Neural progenitor cell (in vitro differentiated cells): ENCODE measurements around the gene ROBO2. TPM values are rescaled to one million over a fixed set of nuclear protein-coding genes. Genes with fewer than 3 reads are reported as not detected.
A peak's percentile ranks its signal among the peaks of the same experiment; 100 is the strongest.

ENCODE experiments used
- DNase-seq: peaks from one replicate; pipeline ENCODE4 v3.0.0-alpha.2; 2016; ENCODE audit warnings: low spot score
- H2AFZ ChIP-seq: fragments of 200-600 bp; sonication (generic); replicated peaks from 2 replicates; pipeline ENCODE4 v1.6.1; 2016; ENCODE audit warnings: antibody characterized with exemption
- H3F3A ChIP-seq: fragments of 200-600 bp; sonication (generic); 2 replicates; pipeline ENCODE4 v1.6.1; 2016; ENCODE audit warnings: antibody characterized with exemption, low read depth
- H3K27ac ChIP-seq: fragments of 200-600 bp; sonication (generic); 2 replicates; pipeline ENCODE4 v1.5.1; 2016; ENCODE audit warnings: mild to moderate bottlenecking
- H3K27me3 ChIP-seq: fragments of 200-600 bp; sonication (generic); 2 replicates; pipeline ENCODE4 v1.6.1; 2016; ENCODE audit warnings: mild to moderate bottlenecking, moderate library complexity
- H3K36me3 ChIP-seq: fragments of 200-600 bp; sonication (generic); 2 replicates; pipeline ENCODE4 v1.5.1; 2016
- H3K4me1 ChIP-seq: fragments of 200-600 bp; sonication (generic); 2 replicates; pipeline ENCODE4 v1.6.1; 2016; ENCODE audit warnings: mixed run types
- H3K4me2 ChIP-seq: fragments of 200-600 bp; sonication (generic); 2 replicates; pipeline ENCODE4 v1.6.1; 2016
- H3K4me3 ChIP-seq: fragments of 200-600 bp; sonication (generic); 2 replicates; pipeline ENCODE4 v1.5.1; 2016
- H3K79me2 ChIP-seq: fragments of 200-600 bp; sonication (generic); 2 replicates; pipeline ENCODE4 v1.6.1; 2016; ENCODE audit warnings: low read depth
- H3K9ac ChIP-seq: fragments of 200-600 bp; sonication (generic); 2 replicates; pipeline ENCODE4 v1.6.1; 2016
- H3K9me3 ChIP-seq: fragments of 200-600 bp; sonication (generic); 2 replicates; pipeline ENCODE4 v1.5.1; 2016; ENCODE audit warnings: low read depth
- H4K20me1 ChIP-seq: fragments of 200-600 bp; sonication (generic); 2 replicates; pipeline ENCODE4 v1.6.1; 2016; ENCODE audit warnings: low read depth
- H3K27ac Mint-ChIP-seq: 3 replicates; pipeline ENCODE4 v1.8.0; 2021; ENCODE audit warnings: mixed read lengths
- H3K27me3 Mint-ChIP-seq: 2 replicates; pipeline ENCODE4 v1.8.0; 2022; ENCODE audit warnings: low read depth, mild to moderate bottlenecking, inconsistent platforms, moderate library complexity, mixed read lengths; ENCODE audit not compliant: insufficient read depth
- H3K36me3 Mint-ChIP-seq: 3 replicates; pipeline ENCODE4 v1.8.0; 2021; ENCODE audit warnings: mixed read lengths
- H3K4me1 Mint-ChIP-seq: 3 replicates; pipeline ENCODE4 v1.8.0; 2021; ENCODE audit warnings: mixed read lengths
- H3K4me3 Mint-ChIP-seq: 3 replicates; pipeline ENCODE4 v1.8.0; 2021; ENCODE audit warnings: mild to moderate bottlenecking, moderate library complexity, mixed read lengths
- H3K9me3 Mint-ChIP-seq: 3 replicates; pipeline ENCODE4 v1.8.0; 2020; ENCODE audit warnings: mixed read lengths
- CTCF ChIP-seq: fragments of 200-600 bp; sonication (generic); IDR thresholded peaks from 2 replicates; pipeline ENCODE4 v1.5.1; 2017; ENCODE audit warnings: antibody characterized with exemption, mild to moderate bottlenecking
- EZH2 ChIP-seq: fragments of 200-600 bp; sonication (generic); IDR thresholded peaks from 2 replicates; pipeline ENCODE4 v1.6.1; 2017; ENCODE audit warnings: antibody characterized with exemption, mild to moderate bottlenecking, moderate library complexity
- EZH2phosphoT487 ChIP-seq: fragments of 200-600 bp; sonication (generic); IDR thresholded peaks from 2 replicates; pipeline ENCODE4 v1.6.1; 2017; ENCODE audit warnings: antibody characterized with exemption
- total RNA-seq: library from RNA; depleted of rRNA; stranded (reverse); fragments of >200 nt; gene quantifications from 2 replicates; pipeline ENCODE4 v1.2.3, GENCODE V29; 2015; ENCODE audit warnings: low replicate concordance

ROBO2 gene
- total RNA-seq, 1 donor from 2014 or later: 15.0 TPM

GRCh38 chr3:77169823-77170222, 129.9 kb downstream of the ROBO2 start:
- H3K36me3 ChIP-seq: no peaks in the 10 kb centered on the region
- no peak overlapping the region for H2AFZ ChIP-seq
- DNase-seq: no peak
- Mint-ChIP-seq H3K4me3 (no peak overlapping the region), H3K27ac (no peak overlapping the region), H3K36me3 (peaks cover 2% of the 10 kb centered on the region), H3K4me1 (peaks cover 18% of the 10 kb centered on the region), H3K27me3 (peaks cover 1% of the 10 kb centered on the region), H3K9me3 (peaks cover 5% of the 10 kb centered on the region)
- no peak overlapping the region for H3K9ac ChIP-seq
- H3K27ac ChIP-seq: no peak overlapping the region
- peaks cover 16% of the 10 kb centered on the region for H3K4me1 ChIP-seq
- peaks cover 4% of the 10 kb centered on the region for H3F3A ChIP-seq
- no peaks in the 10 kb centered on the region for H3K27me3 ChIP-seq
- H3K79me2 ChIP-seq: no peaks in the 10 kb centered on the region
- no peaks in the 10 kb centered on the region for H4K20me1 ChIP-seq
- no peaks in the 10 kb centered on the region for H3K9me3 ChIP-seq
- H3K4me2 ChIP-seq: no peak overlapping the region
- H3K4me3 ChIP-seq: no peak overlapping the region
- no peak for TF ChIP-seq CTCF
- TF ChIP-seq EZH2: no peak
- no peak for TF ChIP-seq EZH2phosphoT487

GRCh38 chr3:77171026-77171425, 131.1 kb downstream of the ROBO2 start:
- Mint-ChIP-seq H3K4me1 (peaks cover 16% of the 10 kb centered on the region), H3K27ac (no peak overlapping the region), H3K9me3 (peaks cover 5% of the 10 kb centered on the region), H3K27me3 (no peaks in the 10 kb centered on the region), H3K4me3 (no peak overlapping the region), H3K36me3 (no peaks in the 10 kb centered on the region)
- H2AFZ ChIP-seq: no peak overlapping the region
- H3K4me1 ChIP-seq: peaks cover 10% of the 10 kb centered on the region
- TF ChIP-seq EZH2 (no peak), EZH2phosphoT487 (no peak)
- no peaks in the 10 kb centered on the region for H3K9me3 ChIP-seq
- H3K36me3 ChIP-seq: no peaks in the 10 kb centered on the region
- H3K27ac ChIP-seq: no peak overlapping the region
- H3K4me2 ChIP-seq: no peak overlapping the region
- no peaks in the 10 kb centered on the region for H3K27me3 ChIP-seq
- no peaks in the 10 kb centered on the region for H3F3A ChIP-seq
- no peaks in the 10 kb centered on the region for H4K20me1 ChIP-seq
- DNase-seq: no peak
- no peak overlapping the region for H3K4me3 ChIP-seq
- no peak overlapping the region for H3K9ac ChIP-seq
- no peaks in the 10 kb centered on the region for H3K79me2 ChIP-seq

DNA sequence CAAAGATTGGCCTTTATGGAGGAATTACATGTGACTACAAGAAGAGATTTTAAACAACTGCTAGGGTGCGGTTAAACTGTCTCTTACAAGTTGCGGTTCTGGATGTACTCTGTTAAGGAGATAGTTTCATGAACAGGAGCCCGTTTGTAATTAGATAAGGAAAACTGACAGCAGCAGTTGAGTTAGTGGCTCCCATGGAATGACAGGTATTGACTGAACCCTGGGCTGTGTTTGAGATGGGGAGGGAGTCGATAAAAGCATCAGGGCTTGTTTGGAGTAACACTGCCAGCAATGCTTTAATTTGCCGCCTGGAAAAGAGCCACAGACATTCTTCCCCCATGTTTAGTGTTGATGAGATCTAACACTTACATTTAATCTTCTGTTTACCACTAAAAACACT, 139.9 kb downstream of the ROBO2 start:
- H3K27me3 ChIP-seq: no peaks in the 10 kb centered on the region
- H3K4me3 Mint-ChIP-seq: no peak overlapping the region
- no peaks in the 10 kb centered on the region for H3K9me3 ChIP-seq
- peaks cover 12% of the 10 kb centered on the region for H3K4me1 ChIP-seq
- H3K36me3 ChIP-seq: no peaks in the 10 kb centered on the region
- no peak for TF ChIP-seq CTCF
- no peak for TF ChIP-seq EZH2
- no peak for TF ChIP-seq EZH2phosphoT487
- no peak overlapping the region for H3K4me2 ChIP-seq
- H3K79me2 ChIP-seq: no peaks in the 10 kb centered on the region
- no peaks in the 10 kb centered on the region for H3F3A ChIP-seq
- H3K9ac ChIP-seq: no peak overlapping the region
- no peaks in the 10 kb centered on the region for H4K20me1 ChIP-seq
- no peaks in the 10 kb centered on the region for H3K9me3 Mint-ChIP-seq
- H3K27me3 Mint-ChIP-seq: no peaks in the 10 kb centered on the region
- H3K4me3 ChIP-seq: no peak overlapping the region
- no peaks in the 10 kb centered on the region for H3K4me1 Mint-ChIP-seq
- peak overlapping the region; percentile 63 for H2AFZ ChIP-seq
- no peak overlapping the region for H3K27ac Mint-ChIP-seq
- peak; percentile 2 for DNase-seq
- no peaks in the 10 kb centered on the region for H3K36me3 Mint-ChIP-seq
- no peak overlapping the region for H3K27ac ChIP-seq

GRCh38 chr3:77182341-77182740, 142.4 kb downstream of the ROBO2 start:
- no peak overlapping the region for H3K27ac ChIP-seq
- H3K4me2 ChIP-seq: no peak overlapping the region
- H3K4me3 ChIP-seq: no peak overlapping the region
- H3K27me3 ChIP-seq: no peaks in the 10 kb centered on the region
- no peak for DNase-seq
- Mint-ChIP-seq H3K27me3 (no peaks in the 10 kb centered on the region), H3K36me3 (no peaks in the 10 kb centered on the region), H3K4me3 (no peak overlapping the region), H3K4me1 (peaks cover 12% of the 10 kb centered on the region), H3K27ac (no peak overlapping the region), H3K9me3 (no peaks in the 10 kb centered on the region)
- H3K36me3 ChIP-seq: no peaks in the 10 kb centered on the region
- H3K9ac ChIP-seq: no peak overlapping the region
- no peaks in the 10 kb centered on the region for H3K79me2 ChIP-seq
- no peak for TF ChIP-seq EZH2phosphoT487
- no peak for TF ChIP-seq EZH2
- no peak for TF ChIP-seq CTCF
- peaks cover 17% of the 10 kb centered on the region for H3K4me1 ChIP-seq
- H4K20me1 ChIP-seq: no peaks in the 10 kb centered on the region
- no peaks in the 10 kb centered on the region for H3F3A ChIP-seq
- peak overlapping the region; percentile 3 for H2AFZ ChIP-seq
- H3K9me3 ChIP-seq: no peaks in the 10 kb centered on the region
